Measurements from ENCODE around the gene ALMS1.
"Not testable (repeated sequence)": the region's sequence is repeated elsewhere in the genome, so short reads cannot be mapped to it uniquely, and the experiment has no call there.

The ALMS1 gene

DNA sequence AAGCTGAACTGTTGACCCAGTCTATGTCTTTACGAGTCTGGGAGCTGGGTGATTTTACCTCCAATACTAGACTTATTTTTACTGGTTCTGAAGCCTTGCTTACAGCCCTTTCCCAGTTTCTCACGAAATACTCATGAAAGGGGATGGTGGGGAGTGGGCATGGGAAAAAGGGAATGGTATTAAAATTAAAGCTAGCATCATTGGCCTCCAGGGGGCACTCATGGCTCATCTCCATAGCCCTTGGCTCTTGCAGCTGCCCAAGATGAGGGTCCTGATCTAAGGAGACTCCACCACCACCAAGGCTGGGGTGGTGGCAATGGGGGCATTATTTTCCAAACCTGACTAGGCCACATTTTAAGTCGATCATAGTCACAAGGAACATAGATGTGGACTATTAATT lies 234.3 kb downstream of the ALMS1 start:
- not testable (repeated sequence) for DNase-seq (ENCODE audit: low read depth in 3 of 3)

DNA sequence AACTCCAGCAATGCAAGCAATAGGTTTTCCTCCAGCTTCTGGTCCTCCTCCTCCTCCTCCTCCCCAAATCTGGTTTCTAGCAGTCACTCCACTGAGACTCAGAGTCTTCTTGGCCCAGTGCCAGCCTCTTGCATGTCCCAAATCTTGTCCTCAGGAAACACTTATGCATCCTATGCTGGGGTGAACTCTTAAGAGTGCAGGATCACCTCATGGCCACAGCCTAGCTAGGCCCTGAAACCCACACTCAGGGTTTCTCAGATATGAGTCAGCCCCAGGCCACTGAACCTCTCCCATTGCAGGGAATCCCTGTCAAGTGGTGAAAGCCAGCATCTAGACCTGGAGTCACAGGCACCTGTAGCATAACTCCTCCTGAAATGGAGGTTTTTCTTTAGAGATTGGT lies 238.4 kb downstream of the ALMS1 start:
- DNase-seq (ENCODE audit: low read depth in 3 of 3): not testable (repeated sequence)

- not testable (repeated sequence) for DNase-seq (ENCODE audit: low read depth in 3 of 3)
Observed at GRCh38 chr2:73624625-73625024, 239.0 kb downstream of the ALMS1 start.

- not testable (repeated sequence) for DNase-seq (ENCODE audit: low read depth in 3 of 3)
Observed at GRCh38 chr2:73626237-73626636, 240.6 kb downstream of the ALMS1 start.

DNA sequence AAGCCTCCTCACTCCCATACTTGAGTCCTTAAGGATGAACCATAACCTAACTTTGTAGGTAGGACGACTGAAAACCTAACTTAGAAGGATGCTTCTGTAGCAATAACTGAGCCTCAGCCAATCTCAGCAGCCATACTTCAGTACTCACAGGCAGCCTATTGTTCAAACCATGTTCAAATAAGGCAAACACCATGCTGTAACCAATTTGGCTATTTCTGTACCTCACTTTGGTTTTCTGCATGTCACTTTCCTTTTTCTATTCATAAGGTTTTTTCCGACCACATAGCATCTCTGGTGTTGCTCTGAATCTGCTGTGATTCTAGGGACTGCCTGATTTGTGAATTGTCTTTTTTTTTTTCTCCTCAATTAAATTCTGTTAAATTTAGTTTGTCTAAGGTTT lies 242.9 kb downstream of the ALMS1 start:
- DNase-seq (ENCODE audit: low read depth in 3 of 3): not testable (repeated sequence)

GRCh38 chr2:73630662-73631266 lies 245.1 kb downstream of the ALMS1 start:
- not testable (repeated sequence) for DNase-seq (ENCODE audit: low read depth in 3 of 3)

DNA sequence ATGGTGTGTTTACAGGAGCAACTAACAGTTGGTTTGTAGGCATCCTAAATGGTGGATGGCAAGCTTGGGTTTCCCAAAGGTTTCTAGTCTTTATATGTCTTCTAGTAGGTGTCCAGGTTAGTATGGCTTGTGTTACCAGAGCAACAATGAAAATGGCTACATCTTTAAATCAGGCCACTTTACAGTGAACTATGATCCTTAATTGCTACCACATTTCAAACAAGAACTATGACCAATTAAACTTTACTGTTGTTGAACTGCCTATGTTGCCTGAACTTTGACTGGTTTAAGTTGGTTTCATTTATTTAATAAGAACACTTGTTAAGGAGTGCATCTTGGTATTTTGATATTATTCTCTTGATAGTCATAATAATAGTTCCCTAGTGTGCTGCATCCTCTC lies 251.3 kb downstream of the ALMS1 start:
- DNase-seq (ENCODE audit: low read depth in 3 of 3): not testable (repeated sequence)

GRCh38 chr2:73638429-73638828 lies 252.8 kb downstream of the ALMS1 start:
- no peak for DNase-seq (ENCODE audit: low read depth in 3 of 3)

DNA sequence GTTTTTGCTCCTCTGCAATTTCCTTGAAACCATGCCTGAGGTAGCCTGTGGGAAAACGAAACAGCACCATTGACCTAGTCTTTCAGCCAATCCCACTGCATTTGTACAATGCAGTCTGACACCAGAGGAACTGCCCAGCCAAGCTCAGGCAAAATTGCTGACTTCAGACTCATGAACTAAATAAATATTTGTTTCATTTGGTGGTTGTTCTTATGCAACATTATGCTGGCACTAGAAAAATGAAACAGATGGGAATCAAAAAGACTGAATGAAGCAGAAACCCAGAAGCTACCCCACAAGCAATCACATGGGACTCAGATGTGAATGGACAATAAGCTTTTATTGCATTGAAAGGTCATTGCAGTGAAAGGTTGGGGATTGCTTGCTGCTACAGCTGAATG lies 254.9 kb downstream of the ALMS1 start:
- no peak for DNase-seq (ENCODE audit: low read depth in 3 of 3)

DNA sequence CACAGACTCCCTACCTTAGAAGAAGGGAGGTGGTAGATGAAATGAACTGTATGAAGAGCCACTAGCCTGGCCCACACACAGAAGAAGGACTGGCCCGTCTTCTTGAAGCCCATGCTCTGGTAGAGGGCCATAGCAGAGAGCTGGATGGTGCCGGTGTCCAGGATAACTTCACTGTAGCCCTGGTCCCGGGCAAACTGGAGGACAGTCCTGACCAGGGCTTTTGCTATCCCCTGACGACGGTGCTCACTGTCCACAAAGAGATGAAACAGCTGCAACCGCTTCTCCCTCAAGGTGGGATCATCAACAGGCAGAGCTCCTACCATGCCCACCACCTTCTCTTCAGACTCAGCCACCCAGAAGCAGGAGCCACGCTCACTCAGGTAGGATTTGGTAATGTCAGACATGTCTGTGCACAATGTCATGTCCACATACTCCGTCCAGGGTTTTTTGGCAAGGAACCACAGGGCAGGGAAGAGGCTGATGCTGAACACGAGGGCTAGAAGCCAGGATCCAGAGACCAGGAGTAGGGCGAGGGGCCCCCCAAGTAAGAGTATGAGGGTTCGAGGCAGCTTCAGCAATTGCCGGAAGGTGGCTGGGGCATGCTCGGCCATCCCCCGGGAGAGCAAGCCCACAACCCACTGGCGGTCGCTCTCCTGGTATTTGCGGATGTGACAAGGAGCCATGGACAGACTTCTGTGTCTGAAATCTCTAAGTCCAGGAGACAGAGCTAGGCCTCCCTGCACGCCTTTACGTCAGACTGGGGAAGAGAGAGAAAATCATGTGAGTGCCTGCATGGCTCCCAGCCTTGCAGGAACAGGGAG lies 255.5 kb downstream of the ALMS1 start:
- no peak for DNase-seq (ENCODE audit: low read depth in 3 of 3)

- DNase-seq (ENCODE audit: low read depth in 3 of 3): no peak
Observed at GRCh38 chr2:73641767-73642062, 256.1 kb downstream of the ALMS1 start.

- DNase-seq (ENCODE audit: low read depth in 3 of 3): no peak
Observed at GRCh38 chr2:73642338-73643018, 256.8 kb downstream of the ALMS1 start, which contains the start of gene NAT8. TSS of gene NAT8 (minus strand) at chr2:73642422. CDS start at chr2:73641628, 794 bp downstream.

DNA sequence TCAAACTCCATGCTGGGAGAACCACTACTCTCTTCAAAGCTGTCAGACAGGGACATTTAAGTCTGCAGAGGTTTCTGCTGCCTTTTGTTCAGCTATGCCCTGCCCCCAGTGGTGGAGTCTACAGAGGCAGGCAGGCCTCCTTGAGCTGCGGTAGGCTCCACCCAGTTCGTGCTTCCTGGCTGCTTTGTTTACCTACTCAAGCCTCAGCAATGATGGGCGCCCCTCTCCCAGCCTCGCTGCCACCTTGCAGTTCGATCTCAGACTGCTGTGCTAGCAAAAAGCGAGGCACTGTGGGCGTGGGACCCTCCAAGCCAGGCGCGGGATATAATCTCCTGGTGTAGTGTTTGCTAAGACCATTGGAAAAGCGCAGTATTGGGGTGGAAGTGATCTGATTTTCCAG lies 262.1 kb downstream of the ALMS1 start:
- DNase-seq (ENCODE audit: low read depth in 3 of 3): not testable (repeated sequence)

GRCh38 chr2:73651591-73652230 lies 266.1 kb downstream of the ALMS1 start:
- DNase-seq (ENCODE audit: low read depth in 3 of 3): no peak

DNA sequence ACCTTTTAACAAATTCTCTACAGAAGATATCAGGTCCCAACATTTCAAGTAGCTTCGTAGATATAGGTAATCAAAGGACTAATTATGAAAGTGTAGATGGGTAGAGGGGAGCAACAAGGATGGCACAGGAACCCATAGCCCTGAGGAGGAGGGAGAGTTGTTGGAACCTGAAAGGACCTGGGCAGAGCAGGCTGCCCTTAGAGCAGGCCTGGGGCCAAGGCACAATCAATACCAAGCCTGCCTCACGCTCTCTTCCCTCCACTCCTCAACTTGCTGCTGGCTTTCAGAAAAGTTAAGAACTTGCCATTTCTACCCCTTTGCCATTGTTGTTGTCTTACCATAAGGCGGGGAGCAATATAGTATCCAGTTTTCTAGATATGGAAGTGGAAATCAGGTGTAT lies 266.7 kb downstream of the ALMS1 start:
- no peak for DNase-seq (ENCODE audit: low read depth in 3 of 3)

- DNase-seq (ENCODE audit: low read depth in 3 of 3): no peak
Observed at GRCh38 chr2:73654175-73654574, 268.5 kb downstream of the ALMS1 start.

Measured in stimulated activated CD4-positive, alpha-beta T cell treated with anti-CD3 and anti-CD28 coated beads, TNF-alpha, amount 100 ng/mL, for 48 hours (primary cell).